ENCODE data around the gene CLEC2A. TPM values are rescaled to one million over a fixed set of nuclear protein-coding genes. Genes with fewer than 3 reads are reported as not detected.

Gene CLEC2A
- total RNA-seq, 4 donors from 2014 or later = not detected

- TF ChIP-seq POLR2A (IDR thresholded peaks at IDR 0.05; ENCODE audit: low read depth) (no peak), CTCF (IDR thresholded peaks at IDR 0.05) (no peak), POLR2AphosphoS5 (IDR thresholded peaks at IDR 0.05) (peak in 1 of 2 donors; percentile 50), EP300 (IDR thresholded peaks at IDR 0.05) (no peak)
- Histone ChIP-seq H3K4me1 (no peaks in the 10 kb centered on the region), H3K27ac (replicated peaks in 1 of 4) (peak within 1 kb of the TSS; percentile 67 to 79 (median 74)), H3K36me3 (no peaks in the 10 kb centered on the region), H3K27me3 (no peaks in the 10 kb centered on the region), H3K9me3 (no peaks in the 10 kb centered on the region), H3K4me3 (peak within 1 kb of the TSS; percentile 42 to 57 (median 52))
- intact Hi-C loops (cut with DNase I) = no loop called here
- no peak for DNase-seq (ENCODE audit: extremely low spot score)
- WGBS = 24% methylated on average over 11 of the region's 11 CpGs
Measured at GRCh38 chr12:9869307-9870161, 62.6 kb downstream of the CLEC2A start, which contains the start of gene CLEC2B. CLEC2B (minus strand) TSS chr12:9869354.

GRCh38 chr12:9868951-9869306, 63.2 kb downstream of the CLEC2A start:
- no peak for TF ChIP-seq POLR2AphosphoS5 (IDR thresholded peaks at IDR 0.05)
- TF ChIP-seq EP300 (IDR thresholded peaks at IDR 0.05) = no peak
- TF ChIP-seq CTCF (IDR thresholded peaks at IDR 0.05) = no peak
- no peak for TF ChIP-seq POLR2A (IDR thresholded peaks at IDR 0.05; ENCODE audit: low read depth)
- Histone ChIP-seq H3K36me3 (no peaks in the 10 kb centered on the region), H3K4me1 (no peaks in the 10 kb centered on the region), H3K27ac (replicated peaks in 1 of 4) (peak overlapping the region; percentile 67 to 79 (median 74)), H3K4me3 (peak overlapping the region; percentile 42 to 57 (median 52)), H3K9me3 (peaks cover 0 to 2% (median under 1%) of the 10 kb centered on the region in 4 donors), H3K27me3 (no peaks in the 10 kb centered on the region)
- 41% methylated on average over 4 of the region's 4 CpGs for WGBS
- no peak for DNase-seq (ENCODE audit: extremely low spot score)
- intact Hi-C loops (cut with DNase I) = no loop called here

GRCh38 chr12:9868311-9868801, 63.8 kb downstream of the CLEC2A start:
- no peaks in the 10 kb centered on the region for H3K4me1 ChIP-seq
- H3K27ac ChIP-seq (replicated peaks in 1 of 4) = peak overlapping the region; percentile 67 to 79 (median 74)
- TF ChIP-seq POLR2A (IDR thresholded peaks at IDR 0.05; ENCODE audit: low read depth) (no peak), POLR2AphosphoS5 (IDR thresholded peaks at IDR 0.05) (no peak), CTCF (IDR thresholded peaks at IDR 0.05) (no peak), EP300 (IDR thresholded peaks at IDR 0.05) (no peak)
- H3K4me3 ChIP-seq = peak overlapping the region; percentile 42 to 57 (median 52)
- peaks cover 0 to 6% (median 3%) of the 10 kb centered on the region in 4 donors for H3K9me3 ChIP-seq
- no peaks in the 10 kb centered on the region for H3K36me3 ChIP-seq
- WGBS = 52% methylated on average over 11 of the region's 11 CpGs
- H3K27me3 ChIP-seq = no peaks in the 10 kb centered on the region
- DNase-seq (ENCODE audit: extremely low spot score) = no peak
- intact Hi-C loops (cut with DNase I) = no loop called here

GRCh38 chr12:9867531-9867930, 64.6 kb downstream of the CLEC2A start:
- peaks cover 0 to 12% (median 3%) of the 10 kb centered on the region in 4 donors for H3K9me3 ChIP-seq
- H3K27me3 ChIP-seq = no peaks in the 10 kb centered on the region
- WGBS = 52% methylated on average over 4 of the region's 4 CpGs
- intact Hi-C loops (cut with DNase I) = no loop called here
- TF ChIP-seq EP300 (IDR thresholded peaks at IDR 0.05) (no peak), POLR2A (IDR thresholded peaks at IDR 0.05; ENCODE audit: low read depth) (no peak), CTCF (IDR thresholded peaks at IDR 0.05) (no peak), POLR2AphosphoS5 (IDR thresholded peaks at IDR 0.05) (no peak)
- H3K27ac ChIP-seq (replicated peaks in 1 of 4) = peak overlapping the region in 2 of 4 donors; percentile 74 to 79
- H3K36me3 ChIP-seq = no peaks in the 10 kb centered on the region
- DNase-seq (ENCODE audit: extremely low spot score) = no peak
- H3K4me3 ChIP-seq = peak overlapping the region; percentile 42 to 57 (median 52)
- H3K4me1 ChIP-seq = no peaks in the 10 kb centered on the region

Measured in esophagus muscularis mucosa (tissue), 4 donors.